Spleen (tissue), 11 donors: ENCODE measurements around the gene FXR1. TPM values are rescaled to one million over a fixed set of nuclear protein-coding genes. Genes with fewer than 3 reads are reported as not detected.

ENCODE experiments used
- DNase-seq: peaks from one replicate; pipeline ENCODE4 v3.0.0-alpha.2; 2020
- H3K27ac ChIP-seq, 8 donors: fragments of 200-600 bp; sonication (generic) in 7 of 8; 1 replicate in 4 of 8; 2 replicates in 4 of 8; pipeline versions ENCODE4 v1.5.0 to v1.8.0; 2016 to 2021; ENCODE audit warnings: inconsistent platforms in 4 of 8, mild to moderate bottlenecking in 4 of 8, moderate library complexity in 1 of 8
- H3K27me3 ChIP-seq, 7 donors: fragments of 200-600 bp; sonication (generic) in 6 of 7; replicated peaks in 1 of 7; 1 replicate in 4 of 7; 2 replicates in 3 of 7; pipeline versions ENCODE4 v1.5.0 to v1.8.0; 2016 to 2021; ENCODE audit warnings: inconsistent platforms in 3 of 7, mild to moderate bottlenecking in 1 of 7
- H3K36me3 ChIP-seq, 6 donors: fragments of 200-600 bp; sonication (generic) in 5 of 6; 1 replicate in 4 of 6; 2 replicates in 2 of 6; pipeline versions ENCODE4 v1.5.0 to v1.8.0; 2016 to 2021; ENCODE audit warnings: inconsistent platforms in 2 of 6
- H3K4me1 ChIP-seq, 6 donors: fragments of 200-600 bp; sonication (generic) in 5 of 6; 1 replicate in 3 of 6; 2 replicates in 3 of 6; pipeline versions ENCODE4 v1.5.0 to v1.8.0; 2016 to 2021; ENCODE audit warnings: inconsistent platforms in 3 of 6
- H3K4me3 ChIP-seq, 8 donors: fragments of 200-600 bp; sonication (generic) in 7 of 8; 1 replicate in 4 of 8; 2 replicates in 4 of 8; pipeline versions ENCODE4 v1.5.0 to v1.8.0; 2016 to 2021; ENCODE audit warnings: inconsistent platforms in 4 of 8, mild to moderate bottlenecking in 4 of 8, moderate library complexity in 2 of 8
- H3K9me3 ChIP-seq, 8 donors: fragments of 200-600 bp; sonication (generic) in 7 of 8; 1 replicate in 4 of 8; 2 replicates in 4 of 8; pipeline versions ENCODE4 v1.5.0 to v1.8.0; 2016 to 2021; ENCODE audit warnings: inconsistent platforms in 4 of 8
- CTCF ChIP-seq, 11 experiments: fragments of 200-600 bp in 7 of 11; fragments of 450-650 bp in 4 of 11; sonication (generic) in 4 of 11; IDR thresholded peaks in 8 of 11; conservative IDR thresholded peaks in 3 of 11; 1 replicate in 7 of 11; 2 replicates in 4 of 11; pipeline versions ENCODE4 v1.4.0 to v1.8.0; 2016 to 2021; ENCODE audit warnings: antibody characterized with exemption in 11 of 11, inconsistent platforms in 4 of 11, mild to moderate bottlenecking in 1 of 11
- POLR2A ChIP-seq, 3 donors: fragments of 450-650 bp; IDR thresholded peaks; one replicate each; pipeline ENCODE4 v1.5.1; 2017; ENCODE audit warnings: antibody characterized with exemption in 3 of 3, mild to moderate bottlenecking in 1 of 3
- POLR2AphosphoS5 ChIP-seq, 3 donors: sonication (generic); formaldehyde crosslinking; IDR thresholded peaks; one replicate each; pipeline ENCODE4 v1.5.1; 2017; ENCODE audit warnings: antibody characterized with exemption in 3 of 3
- WGBS, 5 donors: extraction: QIAGEN DNeasy Blood & Tissue Kit in 3 of 5; methylation state at CpG; one replicate each; pipeline versions ENCODE4 v1.1.5 to v1.1.7; 2013 to 2018; 5-methylcytosine and 5-hydroxymethylcytosine counted together
- intact Hi-C: fragments of 100-400 bp; cut with DNase I; formaldehyde crosslinking; loops from one replicate; pipeline ENCODE4 v1.15.0; 2023; ENCODE audit warnings: low total_unique reads
- polyA plus RNA-seq, 3 donors: library from polyadenylated mRNA; stranded (reverse); fragments of 200-250 nt; gene quantifications; one replicate each; pipeline ENCODE4 v1.2.1, GENCODE V29; 2013
- total RNA-seq, 7 donors: library from RNA; depleted of rRNA in 3 of 7; stranded (reverse); fragments of >200 nt in 3 of 7; fragmentation: NEBNext Ultra II Directional in 4 of 7; extraction: Animal tissue kit (Norgen Biotek cat#: 25700) in 4 of 7; gene quantifications; one replicate each; pipeline versions ENCODE4 v1.1.0 to v1.2.1, GENCODE V29; 2016 to 2021
- donor health status: healthy with polysubstance abuse.
- donor health status: DM: no; HTN: no; CAD: no; lungs with moderate emphysema.
- donor health status: DM: no; HTN: no; CAD: no.
- donor health status: Bipolar disorder and iron deficiency.
- donor health status: healthy.
- donor health status: DM: no; HTN: no; CAD: no.
- donor health status: DM: yes; HTN: yes; CAD: no.

FXR1 gene
- total and polyA plus RNA-seq, 10 donors: 43.4 to 141 (median 100) TPM

GRCh38 chr3:180934638-180935037 is 22.2 kb downstream of the FXR1 start:
- Histone ChIP-seq H3K27ac (no peak overlapping the region), H3K27me3 (no peaks in the 10 kb centered on the region), H3K9me3 (no peaks in the 10 kb centered on the region), H3K4me1 (peaks cover 0 to 41% (median 15%) of the 10 kb centered on the region in 6 donors), H3K4me3 (no peak overlapping the region), H3K36me3 (peaks cover 0 to 57% (median 23%) of the 10 kb centered on the region in 6 donors)
- TF ChIP-seq POLR2A (IDR thresholded peaks at IDR 0.05) (no peak), POLR2AphosphoS5 (IDR thresholded peaks at IDR 0.05) (no peak), CTCF (IDR thresholded peaks at IDR 0.05 in 8 of 11, conservative IDR thresholded peaks at IDR 0.05 in 3 of 11) (no peak)
- intact Hi-C loops: no loop called here
- DNase-seq: no peak
- 81 to 92% (median 86%) methylated on average over 1 of the region's 1 CpG for WGBS, 5 donors

GRCh38 chr3:180940826-180941225 is 28.4 kb downstream of the FXR1 start:
- TF ChIP-seq CTCF (IDR thresholded peaks at IDR 0.05 in 8 of 11, conservative IDR thresholded peaks at IDR 0.05 in 3 of 11) (no peak), POLR2A (IDR thresholded peaks at IDR 0.05) (no peak), POLR2AphosphoS5 (IDR thresholded peaks at IDR 0.05) (no peak)
- Histone ChIP-seq H3K9me3 (no peaks in the 10 kb centered on the region), H3K4me1 (peaks cover 0 to 6% (median 0%) of the 10 kb centered on the region in 6 donors), H3K4me3 (no peak overlapping the region), H3K27me3 (no peaks in the 10 kb centered on the region), H3K36me3 (peaks cover 0 to 96% (median 28%) of the 10 kb centered on the region in 6 donors), H3K27ac (no peak overlapping the region)
- WGBS, 5 donors: 96 to 99% (median 98%) methylated on average over 5 of the region's 5 CpGs
- DNase-seq: no peak
- intact Hi-C loops: no loop called here

- WGBS, 5 donors: 65 to 79% (median 75%) methylated on average over 4 of the region's 4 CpGs
Observed at GRCh38 chr3:180947761-180948390, 35.4 kb downstream of the FXR1 start.

More at GRCh38 chr3:180947761-180948390, 35.4 kb downstream of the FXR1 start:
- no peak overlapping the region for H3K4me3 ChIP-seq
- H3K4me1 ChIP-seq: peaks cover 0 to 16% (median 0%) of the 10 kb centered on the region in 6 donors
- intact Hi-C loops: no loop called here
- TF ChIP-seq POLR2AphosphoS5 (IDR thresholded peaks at IDR 0.05): no peak
- no peak for TF ChIP-seq POLR2A (IDR thresholded peaks at IDR 0.05)
- TF ChIP-seq CTCF (IDR thresholded peaks at IDR 0.05 in 8 of 11, conservative IDR thresholded peaks at IDR 0.05 in 3 of 11): no peak
- peaks cover 0 to 100% (median 53%) of the 10 kb centered on the region in 6 donors for H3K36me3 ChIP-seq
- H3K9me3 ChIP-seq: no peaks in the 10 kb centered on the region
- no peaks in the 10 kb centered on the region for H3K27me3 ChIP-seq
- no peak for DNase-seq
- no peak overlapping the region for H3K27ac ChIP-seq
